Coronary artery (tissue), 2 donors: ENCODE results near the gene IFNAR1.
A peak's percentile ranks its signal among the peaks of the same experiment; 100 is the strongest.

Source experiments
- DNase-seq: peaks from one replicate; pipeline ENCODE4 v3.0.0-alpha.2; 2017; ENCODE audit warnings: low spot score
- H3K27ac ChIP-seq, 2 donors: fragments of 200-600 bp; sonication (generic); one replicate each; pipeline ENCODE4 v1.5.1; 2016 to 2019
- H3K4me3 ChIP-seq: fragments of 200-600 bp; sonication (generic); 2 replicates; pipeline ENCODE4 v1.5.1; 2016; ENCODE audit warnings: mild to moderate bottlenecking, moderate library complexity
- TF ChIP-seq, protein P1 (sequence below): fragments of 200-600 bp; sonication (generic); IDR thresholded peaks from one replicate; pipeline ENCODE4 v1.5.1; 2019; ENCODE audit warnings: antibody characterized with exemption

Gene IFNAR1

DNA sequence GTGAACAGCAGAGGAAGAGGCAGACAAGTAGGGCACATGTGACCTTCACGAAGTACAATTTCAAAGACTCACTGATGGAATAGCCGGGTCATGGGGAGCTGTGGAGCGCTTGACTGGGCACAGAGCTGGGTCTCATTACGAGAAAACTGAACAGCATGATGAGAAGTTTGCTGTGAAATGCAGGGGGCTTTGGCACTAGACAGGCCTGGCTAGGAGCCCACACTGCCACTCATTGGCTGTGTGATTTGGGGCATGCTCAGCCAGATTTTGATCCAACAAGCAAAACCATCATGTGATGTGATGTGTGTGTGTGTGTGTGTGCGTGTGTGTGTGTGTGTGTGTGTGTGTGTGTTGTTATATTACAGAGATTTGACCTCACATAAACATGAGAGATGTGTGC is 73.6 kb downstream of the IFNAR1 start:
- TF ChIP-seq, protein P1, sequence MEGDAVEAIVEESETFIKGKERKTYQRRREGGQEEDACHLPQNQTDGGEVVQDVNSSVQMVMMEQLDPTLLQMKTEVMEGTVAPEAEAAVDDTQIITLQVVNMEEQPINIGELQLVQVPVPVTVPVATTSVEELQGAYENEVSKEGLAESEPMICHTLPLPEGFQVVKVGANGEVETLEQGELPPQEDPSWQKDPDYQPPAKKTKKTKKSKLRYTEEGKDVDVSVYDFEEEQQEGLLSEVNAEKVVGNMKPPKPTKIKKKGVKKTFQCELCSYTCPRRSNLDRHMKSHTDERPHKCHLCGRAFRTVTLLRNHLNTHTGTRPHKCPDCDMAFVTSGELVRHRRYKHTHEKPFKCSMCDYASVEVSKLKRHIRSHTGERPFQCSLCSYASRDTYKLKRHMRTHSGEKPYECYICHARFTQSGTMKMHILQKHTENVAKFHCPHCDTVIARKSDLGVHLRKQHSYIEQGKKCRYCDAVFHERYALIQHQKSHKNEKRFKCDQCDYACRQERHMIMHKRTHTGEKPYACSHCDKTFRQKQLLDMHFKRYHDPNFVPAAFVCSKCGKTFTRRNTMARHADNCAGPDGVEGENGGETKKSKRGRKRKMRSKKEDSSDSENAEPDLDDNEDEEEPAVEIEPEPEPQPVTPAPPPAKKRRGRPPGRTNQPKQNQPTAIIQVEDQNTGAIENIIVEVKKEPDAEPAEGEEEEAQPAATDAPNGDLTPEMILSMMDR, result no peak
- Histone ChIP-seq H3K27ac (no peak overlapping the region), H3K4me3 (no peak overlapping the region)
- DNase-seq, result no peak

DNA sequence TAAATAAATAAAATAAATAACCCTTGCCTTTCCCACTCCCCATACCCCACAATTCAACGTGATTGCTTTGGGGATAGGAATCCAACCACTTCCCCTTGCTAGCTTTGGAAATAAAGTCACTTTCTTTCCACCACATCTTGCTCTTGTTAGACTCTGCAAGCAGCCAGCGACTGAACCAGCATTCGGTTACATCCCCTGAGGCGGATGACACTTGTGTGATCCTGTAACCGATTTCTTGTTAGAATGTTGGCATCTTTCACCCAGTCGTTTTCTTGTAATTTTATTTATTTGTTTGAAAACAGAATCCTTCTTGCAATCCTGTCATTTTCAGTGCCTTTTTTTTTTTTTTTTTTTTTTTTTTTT is 76.8 kb downstream of the IFNAR1 start:
- Histone ChIP-seq H3K27ac (peak overlapping the region; percentile 37 to 98), H3K4me3 (no peak overlapping the region)
- TF ChIP-seq, protein P1, result no peak
- no peak for DNase-seq

DNA sequence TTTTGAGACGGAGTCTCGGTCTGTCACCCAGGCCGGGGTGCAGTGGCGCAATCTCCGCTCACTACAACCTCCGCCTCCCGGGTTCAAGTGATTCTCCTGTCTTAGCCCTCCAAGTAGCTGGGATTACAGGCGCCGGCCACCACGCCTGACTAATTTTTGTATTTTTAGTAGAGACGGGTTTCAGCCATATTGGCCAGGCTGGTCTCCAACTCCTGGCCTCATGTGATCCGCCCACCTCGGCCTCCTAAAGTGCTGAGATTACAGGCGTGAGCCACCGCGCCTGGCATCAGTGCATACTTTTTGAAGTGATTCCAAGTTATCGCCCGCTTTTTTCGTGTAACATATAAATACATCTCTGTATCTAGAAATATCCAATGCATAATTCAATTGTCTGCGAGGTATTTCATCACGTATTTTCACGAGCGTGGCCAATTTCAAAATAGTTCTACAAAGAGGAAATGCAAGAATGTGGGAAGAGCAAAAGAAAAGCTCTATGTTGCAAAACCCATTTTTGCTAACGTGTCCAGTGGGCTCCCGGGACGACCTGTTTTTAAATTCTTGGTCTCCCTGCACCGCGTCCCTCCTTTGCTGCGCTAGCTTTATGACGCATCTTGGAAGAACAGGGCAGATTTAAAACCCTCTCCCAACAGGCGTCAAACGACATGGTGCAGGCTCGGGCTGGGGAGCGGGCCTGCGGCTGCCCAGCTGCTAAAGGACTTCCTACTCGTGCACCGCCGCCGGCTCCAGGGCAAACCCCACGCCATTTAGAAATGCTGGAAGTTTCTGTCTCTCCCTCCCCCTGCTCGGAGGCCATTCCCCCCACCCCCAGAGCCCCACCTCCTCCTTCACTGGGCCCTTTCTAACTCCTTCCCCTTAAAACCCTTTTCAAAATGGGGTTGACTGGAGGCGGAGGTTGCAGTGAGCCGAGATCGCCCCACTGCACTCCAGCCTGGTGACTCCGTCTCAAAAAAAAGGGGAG is 77.5 kb downstream of the IFNAR1 start:
- peak overlapping the region; percentile 92 for H3K4me3 ChIP-seq
- TF ChIP-seq, protein P1, result no peak
- peak overlapping the region; percentile 98 to 99 for H3K27ac ChIP-seq
- peak; percentile 88 for DNase-seq

DNA sequence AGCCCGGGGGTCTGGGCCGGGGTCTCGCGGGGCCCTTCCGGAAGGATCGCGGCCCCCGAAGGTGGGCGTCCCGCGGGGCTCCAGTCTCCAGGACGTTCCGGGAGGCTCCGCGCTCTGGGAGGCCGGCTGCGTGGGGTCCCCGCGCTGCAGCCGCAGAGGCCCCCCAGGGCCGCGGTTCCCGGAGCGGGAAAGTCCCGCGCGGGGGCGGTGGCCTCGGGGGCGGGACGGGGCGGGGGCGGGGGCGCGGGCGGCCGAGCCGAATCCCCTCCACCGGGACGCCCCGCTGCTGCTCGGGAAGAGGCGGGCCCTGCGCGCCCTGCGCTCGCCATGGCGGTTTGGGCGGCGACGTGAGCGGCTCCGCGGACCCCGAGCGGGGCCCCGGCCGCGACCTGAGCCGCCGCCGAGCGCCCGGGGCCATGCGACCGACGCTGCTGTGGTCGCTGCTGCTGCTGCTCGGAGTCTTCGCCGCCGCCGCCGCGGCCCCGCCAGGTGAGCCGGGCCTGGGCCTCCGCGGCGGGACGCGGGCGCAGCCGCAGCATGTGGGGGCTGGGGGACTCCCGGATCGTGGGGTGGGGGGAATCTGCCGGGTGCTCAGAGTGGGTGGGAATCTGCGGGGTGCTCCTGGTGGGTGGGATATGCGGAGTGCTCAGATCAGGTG is 78.5 kb downstream of the IFNAR1 start, which contains the start of gene IFNGR2:
TSS of gene IFNGR2 (plus strand) at position 286 of the 658 bp plus-strand sequence. CDS start at position 417, 131 bp downstream.
- DNase-seq, result no peak
- TF ChIP-seq, protein P1, result no peak

DNA sequence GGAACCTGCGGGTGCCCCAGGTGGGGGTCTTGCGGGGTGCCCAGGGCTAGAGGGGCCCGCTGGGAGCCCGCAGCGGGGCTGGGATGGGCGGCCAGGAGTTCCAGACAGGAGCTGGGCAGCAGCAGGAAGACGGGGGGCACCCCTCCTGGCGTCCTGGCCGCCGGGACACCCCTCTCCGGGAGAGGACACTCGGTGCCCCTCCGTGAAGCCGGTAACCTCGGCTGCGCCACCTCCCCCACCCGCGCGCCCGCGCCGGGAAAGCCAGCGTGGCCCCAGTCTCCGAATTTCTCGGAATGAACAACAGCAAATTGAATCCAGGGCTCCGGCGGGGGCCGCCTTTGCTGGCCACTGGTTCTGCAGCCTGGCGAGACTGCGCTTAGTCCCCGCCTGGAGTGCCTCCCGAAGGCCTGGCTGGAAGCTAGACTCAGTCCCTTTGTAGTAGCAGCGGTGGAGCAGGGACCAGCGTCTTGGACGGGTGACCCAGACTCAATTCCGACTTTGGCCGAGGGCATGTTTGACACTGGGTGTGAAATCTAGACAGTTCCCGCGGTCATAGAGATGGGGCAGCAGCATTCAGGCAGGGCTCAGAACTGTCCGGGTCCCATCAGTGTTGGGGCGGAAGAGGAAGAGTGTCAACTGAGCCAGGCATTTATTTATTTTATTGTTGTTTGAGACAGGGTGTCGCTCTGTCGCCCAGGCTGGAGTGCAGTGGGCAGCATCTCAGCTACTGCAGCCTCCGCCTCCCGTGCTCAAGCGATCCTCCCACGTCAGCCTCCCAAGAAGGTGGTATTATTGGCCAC is 79.2 kb downstream of the IFNAR1 start:
- peak; percentile 85 for DNase-seq
- peak overlapping the region; percentile 98 to 99 for H3K27ac ChIP-seq
- H3K4me3 ChIP-seq, result peak overlapping the region; percentile 92
- TF ChIP-seq, protein P1, result no peak

More for the DNA sequence above, 78.5 kb downstream of the IFNAR1 start, which contains the start of gene IFNGR2:
- H3K27ac ChIP-seq, result peak within 1 kb of the TSS; percentile 98 to 99
- H3K4me3 ChIP-seq, result peak within 1 kb of the TSS; percentile 92

DNA sequence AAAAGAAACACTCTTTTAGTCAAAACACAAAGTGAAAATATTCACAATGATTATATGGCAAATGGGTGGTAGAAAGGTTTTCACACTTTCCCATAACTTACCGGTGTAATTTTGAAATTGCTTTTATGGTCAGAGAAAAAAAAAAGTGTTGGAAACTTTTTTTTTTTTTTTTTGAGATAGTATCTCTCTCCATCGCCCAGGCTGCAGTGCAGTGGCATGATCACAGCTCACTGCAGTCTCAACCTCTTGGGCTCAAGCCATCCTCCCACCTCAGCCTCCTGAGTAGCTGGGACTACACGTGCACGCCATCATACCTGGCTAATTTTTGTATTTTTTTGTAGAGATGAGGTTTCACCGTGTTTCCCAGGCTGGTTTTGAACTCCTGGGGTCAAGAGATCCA is 81.7 kb downstream of the IFNAR1 start:
- TF ChIP-seq, protein P1, result no peak
- no peak for DNase-seq
- H3K4me3 ChIP-seq, result peak overlapping the region; percentile 19
- no peak overlapping the region for H3K27ac ChIP-seq
